ENCODE measurements around the gene TFAP2C.

The TFAP2C gene

GRCh38 chr20:56628873-56629463 lies at the start of gene TFAP2C:
Gene TFAP2C, plus strand, starts transcription at chr20:56629306. Its CDS starts 239 bp downstream, at chr20:56629545.
- DNase-seq = peak; percentile 77

DNA sequence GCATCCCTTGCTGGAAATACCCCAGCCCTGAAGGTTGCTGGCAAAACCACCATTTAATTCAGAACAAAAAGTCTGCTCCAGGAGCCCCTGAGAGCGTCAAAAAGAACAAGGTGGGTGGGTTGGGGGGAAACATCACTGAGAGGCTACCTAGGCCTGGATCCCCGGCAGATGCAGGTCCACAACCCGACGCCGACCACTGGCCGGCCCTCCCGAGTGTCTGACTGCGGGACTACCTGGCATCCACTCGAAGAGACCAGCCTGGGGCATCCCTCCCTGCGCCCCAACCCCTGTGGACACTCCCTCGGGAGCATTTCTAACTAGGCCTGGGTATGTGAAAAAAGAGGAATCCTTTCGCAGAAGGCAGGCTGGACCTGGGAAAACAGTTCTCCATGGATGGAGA lies 48.9 kb upstream of the TFAP2C start:
- DNase-seq = no peak

DNA sequence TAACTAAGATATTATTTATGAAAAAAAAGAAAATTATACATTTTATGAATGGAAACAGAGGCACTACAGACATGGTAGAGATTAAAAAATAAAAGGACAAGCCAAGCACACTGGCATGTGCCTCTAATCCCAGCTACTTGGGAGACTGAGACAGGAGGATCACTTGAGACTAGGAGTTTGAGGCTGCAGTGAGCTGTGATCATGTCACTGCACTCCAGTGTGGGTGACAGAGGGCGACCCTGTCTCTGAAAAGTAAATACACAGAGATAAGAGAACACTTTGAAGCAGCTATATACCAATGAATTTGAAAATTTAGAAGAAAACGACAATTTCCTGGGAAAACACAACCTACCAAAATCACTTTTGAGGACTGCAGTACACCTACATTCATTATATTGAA lies 47.4 kb upstream of the TFAP2C start:
- no peak for DNase-seq

GRCh38 chr20:56582542-56582941 lies 46.6 kb upstream of the TFAP2C start:
- DNase-seq = no peak

DNA sequence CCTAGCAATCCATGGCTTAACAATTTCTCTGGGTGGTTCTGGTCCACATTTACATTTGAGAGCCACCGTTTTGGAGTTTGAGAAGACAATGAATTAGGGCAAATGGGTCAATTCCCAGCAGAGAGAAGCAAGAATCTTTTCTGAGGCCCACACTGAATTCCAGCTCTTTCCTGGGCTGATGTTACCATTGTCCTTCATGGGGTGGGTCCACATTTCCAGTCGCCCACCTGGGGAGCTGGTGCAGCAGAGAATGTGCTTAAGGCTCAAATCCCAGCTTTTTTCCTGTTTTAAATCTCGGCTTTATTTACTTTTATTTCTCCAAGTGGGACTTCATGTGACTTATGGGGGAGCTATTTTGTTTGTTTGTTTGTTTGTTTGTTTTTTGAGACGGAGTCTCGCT lies 44.2 kb upstream of the TFAP2C start:
- no peak for DNase-seq

DNA sequence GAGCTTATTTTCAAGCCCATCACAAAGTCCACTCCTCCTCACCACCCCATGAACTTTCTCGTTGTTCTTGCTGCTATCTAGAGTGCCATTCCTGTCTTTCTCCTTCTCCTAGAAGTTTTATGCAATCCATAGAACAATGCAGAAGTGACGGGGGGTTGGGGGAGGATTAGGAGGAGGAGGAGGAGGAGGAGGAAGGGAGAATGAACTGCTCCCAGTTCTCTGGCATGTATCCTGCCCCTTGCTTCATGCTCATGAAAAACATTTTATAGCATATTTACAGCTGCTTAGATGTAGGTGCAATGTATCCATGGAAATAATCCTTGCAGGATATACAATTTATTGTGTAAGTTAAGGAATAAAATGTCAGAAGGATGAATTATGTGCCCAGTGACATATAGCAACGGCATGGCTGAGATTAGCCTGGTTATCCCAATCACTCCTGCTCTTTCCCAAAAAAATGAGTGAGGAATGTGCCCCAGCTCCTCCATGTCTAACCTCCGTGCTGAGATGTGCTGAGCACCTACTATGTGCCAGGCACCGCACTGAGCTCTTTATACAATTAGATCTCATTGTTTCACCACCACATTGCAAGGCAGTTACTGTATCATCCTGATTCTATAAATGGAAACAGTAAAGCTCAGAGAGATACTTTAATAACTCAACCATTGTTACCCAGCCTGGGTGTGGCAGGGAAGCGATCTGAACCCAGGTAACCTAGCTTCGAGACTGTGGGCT lies 41.6 kb upstream of the TFAP2C start:
- DNase-seq = no peak

- DNase-seq = no peak
These were observed 40.1 kb upstream of the TFAP2C start for GRCh38 chr20:56588996-56589395.

GRCh38 chr20:56589633-56590032 lies 39.5 kb upstream of the TFAP2C start:
- DNase-seq = no peak

GRCh38 chr20:56590888-56591287 lies 38.2 kb upstream of the TFAP2C start:
- no peak for DNase-seq

- DNase-seq = no peak
These were observed 36.9 kb upstream of the TFAP2C start for GRCh38 chr20:56592211-56592610.

GRCh38 chr20:56592817-56593216 lies 36.3 kb upstream of the TFAP2C start:
- DNase-seq = no peak

GRCh38 chr20:56595746-56596475 lies 33.2 kb upstream of the TFAP2C start:
- DNase-seq = no peak

DNA sequence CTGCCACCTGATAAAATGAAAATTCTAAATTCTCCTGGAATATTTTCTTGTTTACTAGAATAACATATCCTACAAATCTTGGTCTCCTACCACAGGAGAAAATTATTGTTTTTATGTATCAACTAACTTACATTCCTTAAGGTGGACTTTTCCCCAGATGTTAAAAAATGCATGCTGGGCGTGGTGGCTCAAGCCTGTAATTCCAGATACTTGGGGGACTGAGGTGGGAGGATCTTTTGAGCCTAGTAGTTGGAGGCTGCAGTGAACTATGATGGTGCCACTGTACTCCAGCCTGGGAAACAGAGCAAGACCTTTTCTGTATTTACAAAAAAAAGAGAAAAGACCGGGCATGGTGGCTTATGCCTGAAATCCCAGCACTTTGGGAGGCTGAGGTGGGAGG lies 27.9 kb upstream of the TFAP2C start:
- DNase-seq = no peak

GRCh38 chr20:56604673-56605072 lies 24.4 kb upstream of the TFAP2C start:
- DNase-seq = no peak

- DNase-seq = no peak
These were observed 23.7 kb upstream of the TFAP2C start for GRCh38 chr20:56605261-56605996.

DNA sequence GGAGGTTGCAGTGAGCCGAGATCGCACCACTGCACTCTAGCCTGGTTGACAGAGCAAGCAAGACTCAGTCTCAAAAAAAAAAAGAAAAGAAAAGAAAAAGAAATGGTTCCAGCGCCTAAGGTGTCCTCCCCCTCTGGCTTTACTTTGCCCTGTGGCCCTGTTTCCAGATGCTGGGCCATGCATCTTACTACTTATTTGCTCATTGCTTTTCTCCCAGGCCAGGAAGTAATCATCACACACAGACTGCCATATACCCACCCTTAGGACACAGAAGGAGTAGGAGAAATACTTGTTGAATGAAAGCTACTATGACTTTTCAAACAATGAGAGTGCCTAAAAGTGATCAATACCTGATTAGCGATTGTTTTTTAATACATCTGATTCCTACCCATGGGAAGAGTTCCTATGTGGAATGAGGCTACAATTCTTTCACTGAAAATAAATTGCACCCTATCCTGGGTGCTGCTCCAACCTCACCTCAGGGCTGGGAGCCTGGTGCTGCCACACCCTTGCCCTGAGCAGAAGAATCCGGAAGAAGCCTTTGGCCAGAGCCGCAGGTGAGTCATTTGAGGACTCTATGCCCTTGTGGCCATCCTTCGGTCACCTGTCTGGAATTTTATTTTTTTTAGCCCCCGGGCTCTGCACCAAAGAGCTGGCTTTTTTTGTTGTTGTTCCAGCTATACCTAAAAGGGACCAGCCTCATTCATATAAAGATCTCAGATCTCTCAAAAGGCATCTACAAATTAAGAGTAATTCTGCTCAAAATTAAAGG lies 22.7 kb upstream of the TFAP2C start:
- DNase-seq = no peak

DNA sequence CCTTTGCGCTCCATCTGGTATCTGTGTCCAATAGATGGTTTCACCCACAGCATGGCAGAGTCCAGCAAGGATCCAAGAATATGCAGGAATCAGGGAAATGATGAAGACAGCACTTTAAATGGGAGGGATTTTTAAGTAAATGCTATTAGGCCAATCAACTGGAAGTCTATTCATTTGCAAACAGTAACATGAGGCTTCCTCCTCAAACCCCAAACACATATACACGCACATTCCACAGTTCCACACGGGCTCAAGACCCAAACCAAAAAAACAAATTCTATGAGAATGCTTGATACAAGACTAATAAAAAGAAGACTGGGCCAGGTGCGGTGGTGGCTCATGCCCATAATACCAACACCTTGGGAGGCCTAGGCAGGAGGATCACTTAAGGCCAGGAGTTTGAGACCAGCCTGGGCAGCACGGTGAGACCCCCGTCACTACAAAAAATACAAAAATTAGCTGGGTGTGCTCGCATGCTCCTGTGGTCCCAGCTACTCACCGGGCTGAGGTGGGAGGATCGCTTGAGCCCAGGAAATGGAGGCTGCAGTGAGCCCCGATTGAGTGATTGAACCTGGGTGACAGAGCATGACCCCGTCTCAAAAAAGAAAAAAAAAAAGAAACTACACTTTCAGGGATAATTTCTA lies 21.9 kb upstream of the TFAP2C start:
- no peak for DNase-seq

GRCh38 chr20:56608376-56608775 lies 20.7 kb upstream of the TFAP2C start:
- DNase-seq = no peak

GRCh38 chr20:56609321-56609720 lies 19.8 kb upstream of the TFAP2C start:
- no peak for DNase-seq

DNA sequence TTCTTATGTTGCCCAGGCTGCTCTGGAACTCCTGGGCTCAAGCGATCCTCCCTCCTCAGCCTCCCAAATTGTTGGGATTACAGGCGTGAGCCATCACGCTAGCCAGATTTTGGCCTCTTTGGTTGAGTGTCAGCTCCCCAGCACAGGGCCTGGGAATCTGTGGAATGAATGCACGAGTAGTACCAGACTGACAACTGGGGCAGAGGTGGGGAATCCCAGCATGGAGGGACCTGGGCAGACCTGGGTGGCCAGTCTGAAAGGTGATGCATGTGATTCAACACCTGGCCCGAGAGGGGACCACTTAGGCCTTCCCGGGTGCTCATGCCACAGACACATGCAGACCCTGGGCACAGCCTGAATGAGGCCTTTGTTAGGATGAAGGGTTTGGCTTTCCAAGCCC lies 19.0 kb upstream of the TFAP2C start:
- DNase-seq = no peak

DNA sequence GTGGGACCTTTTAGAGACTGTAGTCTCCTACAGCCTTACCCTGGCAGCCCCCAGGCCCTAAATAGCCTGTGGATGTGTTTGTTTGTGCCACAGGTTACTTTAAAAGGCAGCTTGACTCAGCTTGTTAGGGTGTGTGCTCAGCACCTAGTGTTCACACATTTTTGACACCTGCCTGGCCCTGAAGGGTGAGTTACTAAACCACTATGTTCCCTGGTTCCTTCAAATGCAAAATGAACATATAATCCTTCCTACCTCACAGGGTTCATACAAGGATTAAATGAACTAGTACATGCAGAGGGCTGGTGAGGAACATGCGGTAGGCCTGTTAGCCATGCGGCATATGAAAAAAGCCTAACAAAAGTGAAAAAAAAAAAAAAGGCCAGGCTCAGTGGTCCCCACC lies 14.9 kb upstream of the TFAP2C start:
- no peak for DNase-seq

DNA sequence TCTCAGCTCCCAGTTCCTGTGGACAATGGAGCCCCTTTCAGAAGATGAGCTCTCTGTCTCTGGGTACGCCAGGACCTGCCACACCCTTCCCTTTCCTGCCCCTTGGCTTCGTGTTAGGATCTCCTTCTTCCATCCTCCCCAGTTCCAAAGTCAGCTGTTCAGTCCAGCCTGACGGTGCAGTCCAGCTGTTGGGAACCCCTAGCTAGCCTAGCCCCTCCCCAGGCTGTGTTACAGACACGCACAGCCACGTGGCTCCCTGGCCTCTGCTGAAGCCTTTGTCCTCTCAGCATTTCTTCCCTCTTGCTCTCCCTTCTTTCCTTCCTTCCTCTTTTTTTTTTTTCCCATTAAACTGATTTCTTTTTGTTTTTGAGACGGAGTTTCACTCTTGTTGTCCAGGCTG lies 12.4 kb upstream of the TFAP2C start:
- DNase-seq = no peak
